ENCODE measurements around the gene PWWP2B. TPM values are rescaled to one million over a fixed set of nuclear protein-coding genes. Genes with fewer than 3 reads are reported as not detected.

PWWP2B gene
- total and polyA plus RNA-seq, 9 of the 15 experiments (the other 6 are each of a cell fraction or from before 2014, with no cell fraction given), result 0.07 to 9.2 (median 1.6) TPM; not detected in 1

DNA sequence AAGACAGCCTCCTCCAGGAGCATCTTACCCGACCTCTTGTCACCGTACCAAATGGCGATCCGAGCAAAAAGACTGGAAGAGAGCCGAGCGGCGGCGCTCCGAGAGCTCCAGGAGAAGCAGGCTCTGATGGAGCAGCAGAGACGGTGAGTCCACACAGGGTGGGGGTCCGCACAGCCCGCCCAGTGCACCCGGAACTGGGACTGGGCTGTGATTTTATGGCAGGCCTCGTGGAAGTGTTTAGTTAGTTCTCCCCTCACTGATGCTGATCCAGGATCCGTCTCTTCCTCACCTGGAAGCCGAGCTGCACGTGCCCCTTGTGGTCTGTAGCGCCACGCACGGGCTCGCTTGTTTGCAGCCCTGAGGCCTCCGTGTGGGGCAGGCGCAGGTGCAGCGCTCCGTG lies 45.4 kb upstream of the PWWP2B start:
- Histone ChIP-seq H3K9me1 (ENCODE audit: control insufficient read depth, insufficient read depth, low read length) (no peaks in the 10 kb centered on the region), H3K79me2 (ENCODE audit: control insufficient read depth, insufficient read depth, low read length) (no peaks in the 10 kb centered on the region), H3K4me1 (replicated peaks in 1 of 2; ENCODE audit: control insufficient read depth in 2 of 2, insufficient read depth in 2 of 2, low read length in 2 of 2) (peaks cover 0 to 28% of the 10 kb centered on the region in 2 experiments; a peak in 2 of 5 replicates), H3K9ac (ENCODE audit: insufficient read depth in 1 of 2, low read depth in 2 of 2, low read length in 2 of 2) (no peak overlapping the region), H3K4me2 (ENCODE audit: insufficient read depth, low read length) (no peak overlapping the region), H3K9me3 (replicated peaks; ENCODE audit: control insufficient read depth, insufficient read depth, low read depth, low read length) (no peaks in the 10 kb centered on the region), H4K20me1 (replicated peaks; ENCODE audit: control insufficient read depth, insufficient read depth, low read length) (no peaks in the 10 kb centered on the region), H3K27me3 (ENCODE audit: control insufficient read depth in 2 of 2, insufficient read depth in 2 of 2, low read length in 2 of 2) (no peaks in the 10 kb centered on the region; a peak in 1 of 5 replicates), H2AFZ (ENCODE audit: low read depth, low read length) (no peak overlapping the region), H3K4me3 (no peak overlapping the region), H3K27ac (ENCODE audit: extremely low read depth, low read depth, low read length) (no peak overlapping the region), H3K36me3 (ENCODE audit: control insufficient read depth, insufficient read depth, low read length) (no peaks in the 10 kb centered on the region)
- CTCF ChIA-PET (ENCODE audit: low intra/inter-chr PET ratio), result no interaction called here
- in situ Hi-C loops (cut with MboI) (no loop called here), intact Hi-C loops (cut with micrococcal nuclease) (loop anchor here (1.0 kb wide), 1 partner anchor 128 kb away; no protein-coding TSS in a partner anchor)
- 51% methylated on average over 13 of the region's 25 CpGs for WGBS (ENCODE audit: insufficient coverage, low coverage, missing lambda C conversion rate)
- no peak for DNase-seq (ENCODE audit: extremely low read depth in 1 of 4, low spot score in 3 of 4)
- POLR2A ChIA-PET, result interaction anchor here (0.7 kb wide), 1 partner anchor 33 kb away, joined by 3 read pairs; no protein-coding TSS in a partner anchor
- ATAC-seq, result no peak
- FAIRE-seq, result no peak
- BruUV-seq (replicated peaks), result no TSS peak
- TF ChIP-seq RAD21 (CRISPR knock-in tag; conservative IDR thresholded peaks at IDR 0.05 in 1 of 2, IDR thresholded peaks at IDR 0.05 in 1 of 2), result no peak
- TF ChIP-seq, protein P1, sequence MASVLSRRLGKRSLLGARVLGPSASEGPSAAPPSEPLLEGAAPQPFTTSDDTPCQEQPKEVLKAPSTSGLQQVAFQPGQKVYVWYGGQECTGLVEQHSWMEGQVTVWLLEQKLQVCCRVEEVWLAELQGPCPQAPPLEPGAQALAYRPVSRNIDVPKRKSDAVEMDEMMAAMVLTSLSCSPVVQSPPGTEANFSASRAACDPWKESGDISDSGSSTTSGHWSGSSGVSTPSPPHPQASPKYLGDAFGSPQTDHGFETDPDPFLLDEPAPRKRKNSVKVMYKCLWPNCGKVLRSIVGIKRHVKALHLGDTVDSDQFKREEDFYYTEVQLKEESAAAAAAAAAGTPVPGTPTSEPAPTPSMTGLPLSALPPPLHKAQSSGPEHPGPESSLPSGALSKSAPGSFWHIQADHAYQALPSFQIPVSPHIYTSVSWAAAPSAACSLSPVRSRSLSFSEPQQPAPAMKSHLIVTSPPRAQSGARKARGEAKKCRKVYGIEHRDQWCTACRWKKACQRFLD (CRISPR knock-in tag; IDR thresholded peaks at IDR 0.05), result no peak
- no peak for TF ChIP-seq NCOA6 (IDR thresholded peaks at IDR 0.05)
- TF ChIP-seq, protein P2, sequence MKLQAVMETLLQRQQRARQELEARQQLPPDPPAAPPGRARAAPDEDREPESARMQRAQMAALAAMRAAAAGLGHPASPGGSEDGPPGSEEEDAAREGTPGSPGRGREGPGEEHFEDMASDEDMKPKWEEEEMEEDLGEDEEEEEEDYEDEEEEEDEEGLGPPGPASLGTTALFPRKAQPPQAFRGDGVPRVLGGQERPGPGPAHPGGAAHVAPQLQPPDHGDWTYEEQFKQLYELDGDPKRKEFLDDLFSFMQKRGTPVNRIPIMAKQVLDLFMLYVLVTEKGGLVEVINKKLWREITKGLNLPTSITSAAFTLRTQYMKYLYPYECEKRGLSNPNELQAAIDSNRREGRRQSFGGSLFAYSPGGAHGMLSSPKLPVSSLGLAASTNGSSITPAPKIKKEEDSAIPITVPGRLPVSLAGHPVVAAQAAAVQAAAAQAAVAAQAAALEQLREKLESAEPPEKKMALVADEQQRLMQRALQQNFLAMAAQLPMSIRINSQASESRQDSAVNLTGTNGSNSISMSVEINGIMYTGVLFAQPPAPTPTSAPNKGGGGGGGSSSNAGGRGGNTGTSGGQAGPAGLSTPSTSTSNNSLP (IDR thresholded peaks at IDR 0.05; ENCODE audit: borderline replicate concordance, low read depth, low read length), result no peak
- TF ChIP-seq ARID1B (IDR thresholded peaks at IDR 0.05), result no peak
- no peak for TF ChIP-seq SREBF2 (CRISPR knock-in tag; IDR thresholded peaks at IDR 0.05)
- TF ChIP-seq NR4A1 (CRISPR knock-in tag; IDR thresholded peaks at IDR 0.05), result no peak
- TF ChIP-seq NR4A1 (tag; IDR thresholded peaks at IDR 0.05), result no peak
- TF ChIP-seq, protein P3, sequence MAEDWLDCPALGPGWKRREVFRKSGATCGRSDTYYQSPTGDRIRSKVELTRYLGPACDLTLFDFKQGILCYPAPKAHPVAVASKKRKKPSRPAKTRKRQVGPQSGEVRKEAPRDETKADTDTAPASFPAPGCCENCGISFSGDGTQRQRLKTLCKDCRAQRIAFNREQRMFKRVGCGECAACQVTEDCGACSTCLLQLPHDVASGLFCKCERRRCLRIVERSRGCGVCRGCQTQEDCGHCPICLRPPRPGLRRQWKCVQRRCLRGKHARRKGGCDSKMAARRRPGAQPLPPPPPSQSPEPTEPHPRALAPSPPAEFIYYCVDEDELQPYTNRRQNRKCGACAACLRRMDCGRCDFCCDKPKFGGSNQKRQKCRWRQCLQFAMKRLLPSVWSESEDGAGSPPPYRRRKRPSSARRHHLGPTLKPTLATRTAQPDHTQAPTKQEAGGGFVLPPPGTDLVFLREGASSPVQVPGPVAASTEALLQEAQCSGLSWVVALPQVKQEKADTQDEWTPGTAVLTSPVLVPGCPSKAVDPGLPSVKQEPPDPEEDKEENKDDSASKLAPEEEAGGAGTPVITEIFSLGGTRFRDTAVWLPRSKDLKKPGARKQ (CRISPR knock-in tag; IDR thresholded peaks at IDR 0.05), result no peak

Data from K562 (cell line).